GDM1 (cell line): ENCODE measurements around the gene TMEM186.
"Not testable (repeated sequence)": the region's sequence is repeated elsewhere in the genome, so short reads cannot be mapped to it uniquely, and the experiment has no call there.

Experiments
- DNase-seq: peaks from one replicate; lab custom pipeline; 2025; lab: John Stamatoyannopoulos, UW

The TMEM186 gene

DNA sequence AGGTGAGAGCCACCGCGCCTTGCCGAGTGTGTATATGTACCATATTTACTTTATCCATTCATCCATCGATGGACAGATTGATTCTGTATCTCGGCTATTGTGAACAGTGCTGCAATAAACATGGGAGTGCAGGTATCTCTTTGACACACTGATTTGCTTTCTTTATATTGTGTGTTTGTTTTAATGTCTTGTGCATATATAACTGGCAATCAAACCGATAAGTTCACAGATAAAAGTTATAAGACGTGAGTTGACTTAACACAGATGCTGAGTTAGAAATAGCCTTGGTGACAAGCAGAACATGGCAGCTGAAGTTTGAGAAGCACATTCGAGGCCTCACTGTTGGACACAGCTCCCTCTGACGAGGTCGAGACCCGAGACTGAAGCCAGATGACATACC is 23.2 kb downstream of the TMEM186 start:
- no peak for DNase-seq

DNA sequence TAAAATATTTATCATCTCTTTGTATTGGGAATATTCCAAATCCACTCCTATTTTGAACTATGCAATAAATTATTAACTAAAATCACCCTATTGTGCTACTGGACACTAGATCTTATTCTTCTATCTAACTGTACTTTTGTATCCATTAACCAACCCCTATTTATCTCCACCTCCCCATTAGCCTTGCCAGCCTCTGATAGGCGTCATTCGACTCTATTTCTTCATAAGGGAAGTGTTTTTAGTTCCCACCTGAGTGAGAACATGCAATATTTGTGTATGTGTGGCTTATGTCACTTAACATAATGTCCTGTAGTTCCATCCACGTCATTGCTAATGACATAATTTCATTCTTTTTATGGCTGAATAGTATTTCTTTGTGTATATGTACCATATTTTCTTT is 23.9 kb downstream of the TMEM186 start:
- DNase-seq = no peak

DNA sequence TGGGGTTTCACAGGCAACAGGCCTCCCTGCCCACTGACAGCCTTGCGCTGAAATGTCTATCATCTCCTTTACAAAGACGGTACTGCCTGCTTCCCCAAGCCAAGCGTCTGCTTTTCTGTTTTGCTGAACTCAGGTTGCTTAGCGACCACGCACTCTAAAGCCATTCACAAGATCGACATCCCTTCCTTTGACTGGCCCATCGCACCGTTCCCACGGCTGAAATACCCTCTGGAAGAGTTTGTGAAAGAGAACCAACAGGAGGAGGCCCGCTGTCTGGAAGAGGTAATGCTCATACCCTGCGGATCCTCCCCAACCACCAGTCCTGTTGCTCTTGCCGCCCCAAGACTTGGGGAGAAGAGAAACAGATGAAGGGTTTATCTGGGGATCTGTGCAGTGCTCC is 28.7 kb downstream of the TMEM186 start:
- DNase-seq = no peak

DNA sequence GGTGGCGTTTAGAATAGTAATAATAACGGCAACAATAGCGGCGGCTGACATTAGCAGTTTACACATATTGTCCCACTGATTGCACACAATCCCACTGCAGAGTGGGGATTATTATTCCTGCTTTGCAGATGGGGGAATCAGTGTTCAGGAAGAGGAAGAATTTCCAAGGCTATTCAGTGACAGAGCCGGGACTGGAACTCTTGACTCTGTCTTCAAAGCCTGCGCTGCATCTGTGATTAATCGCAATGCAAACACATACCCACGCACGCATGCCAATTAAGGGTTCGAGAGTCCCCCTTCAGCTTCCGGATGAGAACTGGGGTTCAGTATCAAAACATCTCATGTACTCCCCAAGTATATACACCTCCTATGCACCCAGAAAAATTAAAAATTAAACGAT is 29.2 kb downstream of the TMEM186 start:
- no peak for DNase-seq

DNA sequence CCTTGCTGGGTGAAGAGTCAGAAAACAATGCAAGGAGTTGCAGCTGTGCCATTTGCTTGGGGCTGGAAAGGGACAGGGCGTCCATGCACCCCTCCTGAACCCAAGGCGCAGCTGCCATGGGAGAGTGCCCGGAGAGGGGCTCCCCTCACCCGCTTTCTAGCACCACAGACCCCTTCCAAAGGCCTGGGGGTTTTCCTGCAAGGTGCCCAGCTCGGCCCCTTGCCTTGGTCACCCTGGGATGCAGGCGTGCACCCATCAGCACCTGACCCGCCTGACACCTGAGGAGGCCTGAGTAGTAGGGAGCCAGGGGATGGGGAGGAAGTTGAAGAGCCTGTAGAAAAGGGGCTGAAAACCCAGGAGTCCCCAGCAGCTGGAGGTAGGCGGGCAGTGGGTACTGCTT is 30.3 kb downstream of the TMEM186 start:
- DNase-seq = no peak

DNA sequence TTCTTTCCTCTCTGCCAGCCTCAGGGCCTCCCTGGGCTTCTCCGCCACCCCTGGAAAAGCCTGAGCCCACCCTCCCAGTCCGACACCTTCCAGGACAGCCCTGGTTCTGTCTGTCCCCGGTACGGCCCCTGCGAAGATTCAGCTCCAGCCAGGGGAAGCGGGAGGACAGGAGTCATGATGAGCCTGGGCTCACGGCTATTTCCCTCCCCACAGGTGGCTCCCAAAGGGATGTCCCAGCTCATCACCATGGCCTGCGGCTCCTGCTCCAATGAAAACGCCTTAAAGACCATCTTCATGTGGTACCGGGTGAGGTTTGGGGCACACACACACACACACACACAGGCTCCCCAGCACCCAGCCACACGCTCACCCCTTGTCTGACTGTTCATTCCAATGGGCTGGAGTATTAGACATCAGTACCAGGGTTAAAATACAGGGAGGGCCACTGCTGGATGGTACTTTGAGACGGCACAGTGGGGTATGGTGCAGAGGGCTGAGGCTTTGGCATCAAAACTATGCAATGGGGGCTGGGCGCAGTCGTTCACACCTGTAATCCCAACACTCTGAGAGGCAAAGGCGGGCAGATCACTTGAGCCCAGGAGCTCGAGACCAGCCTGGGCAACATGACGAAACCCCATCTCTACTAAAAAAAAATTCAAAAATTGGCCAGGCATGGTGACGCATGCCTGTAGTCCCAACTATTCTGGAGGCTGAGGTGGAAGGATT is 32.8 kb downstream of the TMEM186 start:
- no peak for DNase-seq

DNA sequence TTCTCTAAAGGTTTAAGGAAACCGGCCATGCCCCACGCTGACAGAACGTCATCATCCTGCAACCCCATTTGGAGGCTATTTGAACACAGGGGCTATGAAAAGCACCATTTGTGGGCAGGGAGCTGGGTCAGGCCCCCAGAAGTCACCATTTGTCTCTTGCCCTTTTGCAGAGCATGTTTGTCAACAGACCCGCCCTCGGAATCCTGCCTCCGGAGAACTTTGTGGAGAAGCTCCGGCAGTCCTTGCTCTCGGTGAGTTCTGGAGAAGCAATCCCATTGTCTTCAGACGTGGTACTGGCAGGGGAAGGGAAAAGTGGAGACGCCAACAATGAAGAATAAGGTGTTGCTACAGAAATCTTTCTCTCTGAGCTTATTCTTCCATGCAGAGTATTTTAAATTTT is 33.5 kb downstream of the TMEM186 start:
- DNase-seq = no peak

DNA sequence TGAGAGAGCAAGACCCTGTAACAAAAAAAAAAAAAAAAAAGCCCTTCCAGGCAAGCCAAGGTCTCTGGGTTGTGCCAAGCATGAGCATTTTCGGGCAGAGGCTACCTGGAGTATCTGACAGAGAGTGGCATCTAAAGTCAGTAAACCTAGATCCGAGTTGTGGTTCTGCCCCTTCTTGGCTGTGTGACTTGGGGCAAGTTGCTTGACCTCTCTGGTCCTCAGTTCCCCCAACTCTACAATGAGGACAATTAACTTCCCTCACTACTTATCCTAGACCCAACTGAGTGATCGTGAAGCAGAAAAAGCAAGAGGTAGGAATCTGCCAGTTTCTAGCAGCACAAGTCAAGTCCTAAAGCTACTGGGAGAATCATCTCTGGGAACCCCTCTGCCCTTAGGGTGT is 34.4 kb downstream of the TMEM186 start:
- no peak for DNase-seq

DNA sequence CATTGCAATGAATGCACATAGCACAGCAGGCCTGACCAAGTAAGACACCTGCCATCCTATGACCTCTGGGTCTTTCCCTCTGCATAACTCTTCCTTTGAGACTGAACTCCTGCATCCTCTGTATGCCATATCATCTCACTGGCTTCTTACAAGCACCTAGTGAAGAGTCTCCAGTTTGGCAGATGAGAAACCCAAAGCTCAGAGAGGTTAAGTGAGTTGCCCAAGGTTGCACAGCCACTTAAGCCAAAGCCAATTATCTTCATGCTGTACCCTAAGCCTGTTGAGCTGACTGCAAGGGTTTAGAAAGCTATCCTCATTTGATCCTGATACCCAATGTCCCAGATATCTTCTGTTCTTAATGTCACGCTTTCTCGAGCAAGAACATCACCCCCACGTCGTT is 35.2 kb downstream of the TMEM186 start:
- DNase-seq = no peak

DNA sequence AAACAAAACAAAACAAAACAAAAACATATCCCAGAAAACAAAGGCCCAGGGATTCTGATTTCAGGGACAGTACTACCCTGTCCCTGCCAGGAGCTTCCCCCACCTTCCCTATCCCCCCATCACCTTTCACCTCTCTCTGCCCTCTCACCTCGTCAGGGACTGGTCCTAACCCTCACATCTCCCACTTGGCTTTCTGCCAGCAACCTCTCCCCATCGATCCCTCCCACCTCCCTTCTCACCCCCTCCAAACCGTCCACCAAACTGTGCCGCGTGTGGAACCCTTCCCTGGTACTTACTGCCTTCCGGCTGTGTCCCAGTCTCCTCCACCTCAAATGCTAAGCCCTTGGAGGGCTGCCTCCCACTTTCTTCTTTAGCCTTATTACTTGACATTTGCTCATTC is 36.4 kb downstream of the TMEM186 start:
- DNase-seq = no peak

DNA sequence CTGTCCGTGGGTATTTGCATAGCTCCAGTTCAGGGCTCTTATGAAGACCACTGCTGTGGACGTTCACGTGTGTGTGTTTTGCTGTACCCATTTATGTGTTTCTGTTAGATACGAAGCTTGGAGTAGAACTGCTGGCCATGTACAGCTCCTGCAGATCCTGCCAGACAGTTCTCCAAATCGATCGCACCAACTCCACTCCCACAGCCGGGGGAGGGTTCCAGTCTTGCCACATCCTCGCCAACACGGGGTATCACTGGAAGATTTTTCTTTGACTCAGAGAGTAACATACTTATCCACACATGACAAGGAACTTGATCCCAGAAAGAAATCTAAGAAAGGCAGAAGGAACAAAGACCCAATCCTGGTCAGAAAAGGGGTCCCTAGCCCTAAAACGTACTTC is 37.4 kb downstream of the TMEM186 start:
- no peak for DNase-seq

DNA sequence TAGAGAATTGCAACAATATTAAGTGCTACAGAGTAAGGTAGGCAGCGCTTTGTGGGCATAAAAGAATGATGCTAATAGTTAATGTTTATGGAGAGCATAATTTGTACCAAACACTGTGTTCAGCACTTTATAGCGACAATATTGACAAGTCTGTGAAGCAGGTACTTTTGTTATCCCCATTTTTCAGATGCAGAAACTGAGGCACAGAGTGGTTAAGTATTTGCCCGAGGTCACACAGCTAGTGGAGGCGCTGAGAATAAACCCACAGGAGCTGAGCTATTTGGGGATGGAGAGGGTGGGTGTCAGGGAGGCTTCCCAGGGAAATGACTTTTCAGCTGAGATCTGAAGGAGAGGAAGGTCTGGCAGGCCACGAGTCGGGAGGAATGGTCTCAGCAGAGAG is 39.4 kb downstream of the TMEM186 start:
- DNase-seq = no peak

DNA sequence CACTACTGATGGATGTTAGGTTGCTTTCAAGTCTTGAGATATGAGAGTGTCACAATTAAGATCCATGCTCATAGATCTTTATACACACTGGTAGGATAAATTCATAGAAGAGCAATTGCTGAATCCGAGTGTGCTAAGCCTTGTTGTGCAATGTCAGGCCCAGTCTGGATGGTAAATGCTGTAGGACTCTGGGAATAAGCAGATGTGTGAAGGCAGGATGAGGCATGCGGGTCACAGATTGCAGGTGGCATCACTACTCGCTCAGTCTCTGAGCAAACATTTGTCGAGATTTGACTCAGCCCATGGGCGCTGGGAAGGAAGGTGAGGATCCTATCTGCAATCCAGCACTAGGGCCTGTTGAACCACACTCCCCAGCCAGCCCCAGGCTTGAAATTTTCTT is 40.7 kb downstream of the TMEM186 start:
- DNase-seq = no peak

DNA sequence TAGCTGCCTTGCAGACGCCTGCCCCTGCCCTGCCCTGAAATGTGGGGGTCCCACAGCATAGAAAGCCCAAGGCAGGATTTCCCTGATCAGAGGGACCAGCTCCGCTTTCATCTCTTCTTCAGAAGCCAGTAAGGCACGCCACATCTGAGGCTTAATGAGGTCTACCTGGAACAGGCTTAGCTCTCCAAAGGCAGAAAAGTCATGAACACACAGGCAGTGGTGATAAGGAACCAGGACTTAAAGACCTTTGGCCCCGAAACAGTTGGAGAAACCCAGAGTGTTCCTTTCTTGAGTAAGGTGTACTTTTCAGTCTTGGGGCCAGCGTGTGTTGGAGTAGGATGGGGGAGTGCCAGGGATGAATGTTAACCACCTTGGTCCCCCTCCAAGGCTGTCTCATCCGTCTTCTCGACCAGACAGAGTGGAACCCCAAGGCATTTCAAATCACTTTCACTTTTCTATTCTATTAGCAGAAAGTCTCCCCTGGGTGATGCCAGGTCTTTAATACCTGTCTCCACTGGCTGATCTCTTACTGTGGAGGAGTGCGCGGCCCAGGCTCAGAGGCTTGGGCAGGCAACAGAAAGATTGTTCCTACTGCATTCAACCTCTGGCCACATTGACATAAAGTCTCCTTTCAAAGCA is 43.9 kb downstream of the TMEM186 start:
- DNase-seq = no peak

DNA sequence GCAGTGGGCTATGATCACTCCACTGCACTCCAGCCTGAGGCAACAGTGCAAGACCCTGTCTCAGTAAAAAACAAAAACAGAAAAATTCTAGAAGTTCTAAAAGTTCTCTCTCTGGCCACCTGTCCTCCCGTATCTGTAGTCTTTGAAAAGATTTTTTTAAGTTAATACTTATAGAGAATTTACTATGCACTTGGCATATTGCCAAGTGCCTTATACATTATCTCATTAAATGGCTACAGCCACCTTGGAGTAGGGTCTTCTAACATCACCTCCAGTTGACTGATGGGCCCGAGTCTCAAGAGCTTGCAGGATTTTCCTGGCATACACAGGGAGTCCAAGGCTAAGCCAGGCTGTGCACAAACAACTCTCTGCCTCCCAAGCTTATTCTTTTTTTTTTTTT is 44.7 kb downstream of the TMEM186 start:
- DNase-seq = no peak

DNA sequence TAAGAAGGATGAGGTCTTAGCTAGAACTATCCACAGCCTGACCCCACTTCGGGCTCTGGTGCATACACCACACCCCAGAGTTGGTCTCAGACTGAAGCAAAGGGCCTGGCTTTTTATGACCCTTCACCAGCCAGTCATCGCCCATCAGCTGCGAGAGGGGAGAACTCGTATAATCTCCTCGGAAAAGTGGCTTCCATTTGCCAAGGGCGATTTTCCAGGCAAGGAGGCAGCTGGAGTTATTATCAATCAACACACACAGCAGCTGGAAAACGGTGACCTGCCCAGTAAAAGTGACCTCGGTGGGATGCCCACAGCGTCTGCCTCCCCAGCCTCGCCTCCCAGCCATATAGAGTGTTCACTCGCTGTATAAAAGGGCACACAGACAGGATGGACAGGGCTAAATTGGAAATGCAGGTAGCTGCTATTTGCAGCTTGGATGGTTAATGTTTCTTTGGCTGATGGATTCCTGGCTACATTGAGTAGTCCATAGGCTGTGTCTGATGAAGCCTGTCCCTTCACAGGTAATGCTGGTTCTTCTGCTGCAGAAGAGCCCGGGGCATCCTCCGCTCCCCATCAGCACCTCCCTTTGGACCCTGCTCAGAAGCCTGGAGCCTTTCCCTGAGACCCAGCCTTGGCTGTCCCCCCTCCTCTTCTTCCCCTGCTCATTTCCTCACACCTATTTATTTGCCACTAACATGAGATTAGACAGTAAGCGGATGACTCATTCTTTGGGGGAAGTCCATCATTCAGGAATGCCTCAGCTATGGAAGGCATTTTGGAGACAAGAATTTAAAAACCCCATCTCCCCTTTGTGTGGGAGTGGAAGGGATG is 45.7 kb downstream of the TMEM186 start:
- no peak for DNase-seq

DNA sequence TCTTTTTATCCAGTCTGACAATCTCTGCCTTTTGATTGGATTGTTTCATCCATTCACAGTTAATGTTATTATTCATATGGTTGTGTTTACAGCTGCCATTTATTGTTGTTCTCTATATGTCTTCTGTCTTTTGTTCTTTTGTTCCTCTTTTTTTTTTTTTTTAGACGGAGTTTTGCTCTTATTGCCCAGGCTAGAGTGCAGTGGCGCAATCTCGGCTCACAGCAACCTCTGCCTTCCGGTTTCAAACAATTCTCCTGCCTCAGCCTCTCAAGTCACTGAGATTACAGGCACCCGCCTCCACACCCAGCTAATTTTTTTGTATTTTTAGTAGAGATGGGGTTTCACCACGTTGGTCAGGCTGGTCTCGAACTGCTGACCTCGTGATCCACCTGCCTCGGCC is 48.5 kb downstream of the TMEM186 start:
- not testable (repeated sequence) for DNase-seq
